Activated CD4-positive, alpha-beta T cell treated with anti-CD3 and anti-CD28 coated beads, Interleukin-2, amount 50 U/mL, for 48 hours (primary cell): ENCODE data around the gene CEP57.
"Not testable (repeated sequence)": the region's sequence is repeated elsewhere in the genome, so short reads cannot be mapped to it uniquely, and the experiment has no call there.

ENCODE experiments used
- DNase-seq, 2 experiments: peaks; one replicate each; pipeline ENCODE4 v3.0.0-alpha.2; 2020

The CEP57 gene

GRCh38 chr11:95799546-95799945 lies 9.2 kb downstream of the CEP57 start:
- DNase-seq = no peak

DNA sequence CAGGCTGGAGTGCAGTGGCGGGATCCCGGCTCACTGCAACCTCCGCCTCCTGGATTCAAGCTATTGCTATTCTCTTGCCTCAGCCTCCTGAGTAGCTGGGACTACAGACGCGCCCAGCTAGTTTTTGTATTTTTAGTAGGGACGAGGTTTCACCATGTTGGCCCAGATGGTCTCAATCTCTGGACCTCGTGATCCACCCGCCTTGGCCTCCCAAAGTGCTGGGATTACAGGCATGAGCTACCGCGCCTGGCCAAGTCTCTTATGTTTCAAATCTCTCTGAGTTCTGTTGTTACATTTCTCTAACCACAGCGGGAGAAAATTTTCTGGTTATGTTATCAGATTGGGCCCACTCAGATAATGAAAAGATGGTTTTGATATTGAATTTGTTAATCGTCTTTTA lies 10.1 kb downstream of the CEP57 start:
- no peak for DNase-seq

DNA sequence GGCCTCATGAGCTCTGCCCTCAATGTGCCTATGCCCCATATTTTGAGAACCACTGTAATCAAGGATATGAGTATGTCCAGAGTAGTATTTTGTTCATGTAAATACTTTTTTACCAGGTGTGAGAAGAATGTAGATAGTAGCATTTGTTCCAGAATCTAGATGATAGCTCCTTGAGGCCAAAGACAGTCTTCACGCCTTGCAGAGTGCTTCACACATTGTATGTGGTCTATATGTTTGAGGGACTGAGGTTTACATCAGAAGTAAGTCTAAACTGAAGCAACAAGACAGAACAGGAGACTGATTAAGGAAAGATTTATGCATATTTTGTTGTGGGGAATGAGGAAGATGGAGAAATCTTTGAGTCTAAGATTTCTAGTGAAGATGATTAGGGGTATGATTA lies 12.5 kb downstream of the CEP57 start:
- no peak for DNase-seq

DNA sequence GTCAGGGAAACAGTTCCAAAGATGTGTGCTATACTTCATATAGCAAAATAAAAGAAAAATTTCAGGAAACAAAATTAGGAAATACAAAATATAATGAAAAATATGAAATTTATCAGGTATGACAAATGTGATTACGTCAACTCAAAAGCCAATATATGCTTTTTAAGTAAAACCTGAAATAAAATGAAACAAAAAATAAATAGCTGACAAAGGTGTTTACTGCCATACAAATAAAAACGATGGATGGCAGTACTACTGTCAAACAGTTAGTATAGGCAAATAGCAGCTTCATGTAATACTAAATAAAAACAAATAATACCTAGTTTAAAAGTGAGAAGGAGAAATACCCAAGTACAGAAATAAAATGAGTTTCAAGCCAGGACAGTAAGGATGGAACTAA lies 13.7 kb downstream of the CEP57 start:
- DNase-seq = no peak

DNA sequence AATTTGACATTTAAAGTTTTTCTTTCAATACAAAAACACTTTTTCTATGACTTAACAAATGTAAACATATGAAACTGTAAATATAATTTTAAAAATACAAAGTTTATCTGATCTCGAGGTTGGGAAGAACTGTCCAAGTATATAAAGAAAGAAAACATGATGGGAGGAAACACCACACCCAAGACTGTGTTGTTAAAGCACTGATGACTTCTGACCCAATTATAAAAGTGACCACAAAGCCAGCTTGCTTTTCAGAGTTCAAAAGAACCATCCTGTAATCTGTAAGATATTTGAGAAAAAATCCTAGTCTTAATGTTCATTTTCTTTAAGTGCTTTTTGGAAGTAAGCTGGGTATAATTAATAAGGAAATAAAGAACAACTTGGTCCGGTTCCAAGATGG lies 15.6 kb downstream of the CEP57 start:
- no peak for DNase-seq

GRCh38 chr11:95806464-95806863 lies 16.2 kb downstream of the CEP57 start:
- not testable (repeated sequence) for DNase-seq

DNA sequence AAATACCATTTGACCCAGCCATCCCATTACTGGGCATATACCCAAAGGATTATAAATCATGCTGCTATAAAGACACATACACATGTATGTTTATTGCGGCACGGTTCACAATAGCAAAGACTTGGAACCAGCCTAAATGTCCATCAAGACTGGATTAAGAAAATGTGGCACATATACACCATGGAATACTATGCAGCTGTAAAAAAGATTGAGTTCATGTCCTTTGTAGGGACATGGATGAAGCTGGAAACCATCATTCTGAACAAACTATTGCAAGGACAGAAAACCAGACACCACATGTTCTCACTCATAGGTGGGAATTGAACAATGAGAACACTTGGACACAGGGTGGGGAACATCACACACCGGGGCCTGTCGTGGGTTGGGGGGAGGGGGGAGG lies 20.8 kb downstream of the CEP57 start:
- not testable (repeated sequence) for DNase-seq

DNA sequence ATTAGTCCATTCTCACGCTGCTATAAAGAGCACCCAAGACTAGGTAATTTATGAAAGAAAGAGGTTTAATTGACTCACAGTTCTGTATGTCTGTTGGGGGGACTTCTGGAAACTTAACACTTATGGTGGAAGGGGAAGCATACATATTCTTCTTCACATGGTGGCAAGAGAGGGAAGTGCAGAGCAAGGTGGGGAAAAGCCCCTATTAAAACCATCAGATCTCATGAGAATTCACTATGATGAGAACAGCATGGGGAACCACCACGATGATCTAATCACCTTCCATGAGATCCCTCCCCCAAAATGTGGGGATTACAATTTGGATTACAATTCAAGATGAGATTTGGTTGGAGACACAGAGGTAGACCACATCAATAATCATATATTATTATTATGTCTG lies 25.7 kb downstream of the CEP57 start:
- no peak for DNase-seq

DNA sequence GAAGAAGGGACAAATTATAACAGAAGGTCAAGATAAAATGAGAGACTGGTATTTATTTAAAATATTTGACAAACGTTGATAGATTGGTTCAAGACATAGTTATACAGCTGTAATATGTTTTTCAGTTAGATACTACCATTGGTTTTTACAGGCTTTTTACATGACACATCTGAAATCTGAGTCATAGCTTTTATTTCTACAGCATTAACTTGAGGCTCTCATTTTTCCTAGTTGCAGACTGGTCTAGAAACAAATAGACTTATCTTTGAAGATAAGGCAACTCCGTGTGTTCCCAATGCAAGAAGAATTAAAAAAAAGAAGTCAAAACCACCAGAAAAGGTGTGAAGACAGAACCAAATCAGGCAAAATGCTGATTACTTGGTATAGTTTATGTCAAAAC lies 31.3 kb downstream of the CEP57 start:
- no peak for DNase-seq

DNA sequence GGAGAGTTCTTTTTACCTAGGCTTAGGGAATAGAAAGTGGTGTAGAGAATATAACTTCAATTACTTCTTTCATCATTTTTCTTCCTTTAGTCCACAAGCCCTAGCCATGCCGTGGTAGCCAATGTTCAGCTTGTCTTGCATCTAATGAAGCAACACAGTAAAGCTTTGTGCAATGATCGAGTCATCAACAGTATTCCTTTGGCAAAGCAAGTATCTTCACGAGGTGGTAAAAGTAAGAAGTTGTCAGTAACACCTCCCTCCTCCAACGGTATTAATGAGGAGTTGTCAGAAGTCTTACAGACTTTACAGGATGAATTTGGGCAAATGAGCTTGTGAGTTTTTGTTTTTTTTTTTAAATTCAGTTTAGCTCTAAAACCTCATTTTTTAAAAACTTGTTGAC lies 37.4 kb downstream of the CEP57 start:
- no peak for DNase-seq

GRCh38 chr11:95829580-95830259 lies 39.4 kb downstream of the CEP57 start:
- DNase-seq = no peak

DNA sequence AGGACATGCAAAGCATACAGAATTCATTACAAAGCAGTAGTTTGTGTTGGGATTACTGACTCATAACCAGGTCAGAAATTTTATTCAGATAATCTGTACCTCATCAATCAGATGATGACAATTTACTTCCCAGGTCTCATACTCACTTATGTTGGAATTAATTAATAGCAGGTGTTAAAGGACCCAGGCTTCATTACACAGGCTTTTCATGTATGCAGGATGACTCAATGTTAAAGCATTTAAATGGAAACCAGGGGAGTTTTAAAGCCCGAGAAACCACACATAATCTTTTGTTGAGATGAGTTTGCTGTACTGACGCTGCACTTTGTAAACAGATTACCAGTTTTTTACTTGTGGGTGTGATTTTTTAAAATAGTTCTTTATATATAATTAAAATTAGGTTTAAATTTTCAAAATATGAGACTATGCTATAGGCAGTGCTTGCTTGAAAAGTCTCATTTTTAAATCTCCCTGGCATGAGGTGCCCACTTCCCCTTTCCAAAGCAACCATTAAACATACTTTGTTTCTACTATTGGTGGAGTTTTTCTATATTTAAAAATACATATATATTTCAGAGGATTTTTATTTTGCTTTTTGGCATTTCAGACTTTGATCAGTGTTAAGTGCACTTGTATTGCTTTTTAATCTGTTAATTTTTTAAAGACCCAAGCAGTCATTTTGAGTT lies 41.0 kb downstream of the CEP57 start:
- no peak for DNase-seq

GRCh38 chr11:95832763-95833162 lies 42.5 kb downstream of the CEP57 start:
- DNase-seq = no peak

DNA sequence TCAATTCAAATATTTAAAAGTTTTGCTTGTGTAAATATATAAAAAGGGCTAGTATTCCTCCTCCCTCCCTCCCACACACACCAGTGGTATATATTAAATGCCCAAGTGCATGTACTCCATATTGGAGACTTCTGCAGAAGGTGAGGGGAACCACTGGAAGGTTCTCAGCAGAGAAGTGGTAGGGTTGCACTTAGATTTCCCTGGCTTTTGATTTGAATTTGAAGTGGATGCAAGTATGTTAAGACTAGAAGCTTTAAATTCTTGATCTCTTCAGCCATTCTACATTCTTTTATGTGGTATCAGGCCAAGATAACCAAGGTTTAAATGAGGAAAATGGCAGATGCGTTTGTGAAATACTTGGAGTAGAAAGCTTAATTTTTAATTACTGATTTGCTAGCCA lies 43.1 kb downstream of the CEP57 start:
- no peak for DNase-seq

- no peak for DNase-seq
Observed at GRCh38 chr11:95835351-95835750, 45.1 kb downstream of the CEP57 start.

DNA sequence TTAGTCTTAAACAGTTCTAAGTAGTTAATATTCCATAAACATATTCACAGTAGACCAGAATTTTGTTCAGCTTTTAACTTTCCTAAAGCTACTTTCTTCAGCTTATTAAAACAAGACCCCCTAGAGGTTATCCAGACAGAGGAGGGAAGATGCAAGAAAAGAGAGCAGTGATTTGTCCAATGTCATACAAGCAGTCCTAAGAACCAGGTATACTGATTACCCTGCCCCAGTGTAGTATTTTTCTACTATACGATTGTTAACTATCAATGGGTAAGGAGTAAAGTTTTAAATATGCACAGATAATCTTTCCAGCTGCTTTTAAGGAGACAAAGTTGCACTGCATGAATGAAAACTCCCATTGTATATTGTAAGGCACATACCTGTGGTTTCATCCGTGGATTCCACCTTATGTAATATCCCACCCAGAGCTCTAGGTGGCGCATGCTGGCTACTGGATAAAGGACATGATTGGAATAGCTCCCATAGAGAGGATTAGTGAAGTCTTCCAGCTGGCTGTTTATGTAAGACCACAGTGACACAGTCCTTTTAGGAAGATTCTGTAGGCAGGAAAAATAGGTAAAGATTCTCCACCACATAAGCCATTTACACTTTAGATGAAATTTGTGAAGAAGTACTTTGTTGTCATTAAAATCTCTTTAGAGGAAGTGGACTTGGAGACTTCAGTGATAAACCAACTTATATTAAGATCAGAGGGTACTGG lies 45.6 kb downstream of the CEP57 start:
- DNase-seq = peak; percentile 44 to 58

GRCh38 chr11:95845167-95845566 lies 54.9 kb downstream of the CEP57 start:
- no peak for DNase-seq

DNA sequence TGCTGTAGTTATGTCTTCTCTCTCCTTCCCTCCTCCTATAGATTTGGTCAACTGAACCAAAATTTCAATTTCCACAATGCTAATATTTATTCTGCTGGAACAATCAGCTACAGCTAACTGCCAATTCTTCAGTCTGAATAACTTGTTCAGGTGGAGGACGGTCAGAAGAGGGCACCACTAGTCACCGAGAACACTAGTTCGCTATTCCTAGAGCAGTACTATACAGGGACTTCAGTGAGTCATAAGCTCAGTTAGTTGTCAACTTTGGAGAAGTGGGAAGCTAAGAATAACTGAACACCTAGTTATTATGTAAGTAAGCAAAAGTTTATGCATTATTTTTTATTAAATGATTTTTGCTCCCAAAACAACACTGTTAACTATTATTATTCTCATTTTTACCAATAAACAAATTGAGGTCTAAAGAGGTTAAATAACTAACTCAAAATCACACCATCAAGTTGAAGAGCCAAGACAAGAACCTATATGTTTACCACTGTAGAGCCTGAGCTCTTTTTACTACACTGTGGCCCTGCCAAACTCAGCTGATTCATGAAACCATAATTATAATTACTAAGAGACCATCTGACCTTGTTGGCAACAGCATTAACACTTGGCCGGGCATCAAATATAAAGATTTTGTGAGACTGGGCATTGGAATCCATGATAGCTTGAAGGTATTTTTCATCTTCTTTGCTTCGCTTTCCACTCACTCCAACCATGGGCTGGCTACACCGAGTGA lies 59.0 kb downstream of the CEP57 start:
- DNase-seq = peak; percentile 18 to 30

- no peak for DNase-seq
Observed at GRCh38 chr11:95850137-95850536, 59.8 kb downstream of the CEP57 start.

GRCh38 chr11:95853138-95853537 lies 62.8 kb downstream of the CEP57 start:
- DNase-seq = no peak

GRCh38 chr11:95853862-95854261 lies 63.6 kb downstream of the CEP57 start:
- DNase-seq = no peak

DNA sequence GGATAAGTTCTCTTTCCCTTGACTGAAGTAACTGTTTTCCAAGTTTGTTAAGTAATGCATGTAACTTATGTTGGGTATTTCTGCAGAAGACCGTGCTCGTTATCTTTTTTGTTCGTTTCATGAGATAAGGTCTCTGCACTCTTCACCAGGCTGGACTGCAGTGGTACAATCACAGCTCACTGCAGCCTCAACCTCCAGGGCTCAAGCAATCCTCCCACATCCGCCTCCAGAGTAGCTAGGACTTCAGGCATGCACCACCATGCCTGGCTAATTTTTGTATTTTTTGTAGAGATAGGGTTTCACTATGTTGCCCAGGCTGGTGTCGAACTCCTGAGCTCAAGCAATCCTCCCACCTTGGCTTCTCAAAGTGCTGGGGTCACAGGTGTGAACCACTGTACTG lies 64.1 kb downstream of the CEP57 start:
- DNase-seq = not testable (repeated sequence)

DNA sequence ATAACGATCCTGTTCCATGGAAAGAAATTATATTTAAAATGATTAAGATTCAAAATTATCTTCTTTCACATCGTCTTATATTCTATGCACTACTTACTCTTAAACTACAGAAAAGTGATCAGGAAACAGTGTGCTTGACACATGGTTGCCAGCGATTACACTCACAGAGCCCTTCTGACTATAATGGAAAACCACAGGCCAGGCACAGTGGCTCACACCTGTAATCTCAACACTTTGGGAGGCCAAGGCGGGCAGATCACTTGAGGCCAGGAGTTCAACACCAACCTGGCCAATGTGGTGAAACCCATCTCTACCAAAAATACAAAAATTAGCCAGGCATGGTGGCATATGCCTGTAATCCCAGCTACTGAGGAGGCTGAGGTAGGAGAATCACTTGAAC lies 69.7 kb downstream of the CEP57 start:
- DNase-seq = not testable (repeated sequence)
